Stimulated activated CD4-positive, alpha-beta T cell treated with anti-CD3 and anti-CD28 coated beads, Interleukin-1b, Interleukin-23, amount 100 ng/mL, for 48 hours (primary cell): Measurements from ENCODE around the gene MRGPRX2.

ENCODE experiments used
- DNase-seq: peaks from one replicate; pipeline ENCODE4 v3.0.0-alpha.2; 2020

MRGPRX2 gene

GRCh38 chr11:19060629-19061028 lies at the start of gene MRGPRX2:
Gene MRGPRX2, minus strand, starts transcription at chr11:19060717. Its CDS starts 4,315 bp downstream, at chr11:19056402.
- DNase-seq = peak; percentile 20

GRCh38 chr11:19110295-19110694 lies 49.8 kb upstream of the MRGPRX2 start:
- no peak for DNase-seq

GRCh38 chr11:19107125-19107524 lies 46.6 kb upstream of the MRGPRX2 start:
- no peak for DNase-seq

GRCh38 chr11:19105011-19105410 lies 44.5 kb upstream of the MRGPRX2 start:
- no peak for DNase-seq

- no peak for DNase-seq
Observed at GRCh38 chr11:19102521-19102900, 42.0 kb upstream of the MRGPRX2 start.

- no peak for DNase-seq
Observed at GRCh38 chr11:19101796-19102520, 41.4 kb upstream of the MRGPRX2 start.

- no peak for DNase-seq
Observed at GRCh38 chr11:19100885-19101284, 40.4 kb upstream of the MRGPRX2 start.

GRCh38 chr11:19099093-19099492 lies 38.6 kb upstream of the MRGPRX2 start:
- no peak for DNase-seq

- no peak for DNase-seq
Observed at GRCh38 chr11:19094859-19095258, 34.3 kb upstream of the MRGPRX2 start.

- DNase-seq = no peak
Observed at GRCh38 chr11:19093976-19094375, 33.5 kb upstream of the MRGPRX2 start.

- no peak for DNase-seq
Observed at GRCh38 chr11:19092850-19093249, 32.3 kb upstream of the MRGPRX2 start.

GRCh38 chr11:19092342-19092741 lies 31.8 kb upstream of the MRGPRX2 start:
- DNase-seq = no peak

GRCh38 chr11:19091366-19091765 lies 30.8 kb upstream of the MRGPRX2 start:
- no peak for DNase-seq

GRCh38 chr11:19089421-19089820 lies 28.9 kb upstream of the MRGPRX2 start:
- DNase-seq = no peak

- no peak for DNase-seq
Observed at GRCh38 chr11:19088791-19089190, 28.3 kb upstream of the MRGPRX2 start.

- no peak for DNase-seq
Observed at GRCh38 chr11:19087658-19088057, 27.1 kb upstream of the MRGPRX2 start.

- no peak for DNase-seq
Observed at GRCh38 chr11:19084661-19085315, 24.3 kb upstream of the MRGPRX2 start.

- no peak for DNase-seq
Observed at GRCh38 chr11:19083166-19083565, 22.6 kb upstream of the MRGPRX2 start.

- no peak for DNase-seq
Observed at GRCh38 chr11:19080579-19080993, 20.1 kb upstream of the MRGPRX2 start.

GRCh38 chr11:19079643-19080440 lies 19.3 kb upstream of the MRGPRX2 start:
- DNase-seq = no peak

- no peak for DNase-seq
Observed at GRCh38 chr11:19077965-19078364, 17.4 kb upstream of the MRGPRX2 start.

- peak; percentile 57 for DNase-seq
Observed at GRCh38 chr11:19076744-19077589, 16.4 kb upstream of the MRGPRX2 start.

- DNase-seq = no peak
Observed at GRCh38 chr11:19075636-19076035, 15.1 kb upstream of the MRGPRX2 start.
